ENCODE measurements around the gene MAP3K9.

MAP3K9 gene

DNA sequence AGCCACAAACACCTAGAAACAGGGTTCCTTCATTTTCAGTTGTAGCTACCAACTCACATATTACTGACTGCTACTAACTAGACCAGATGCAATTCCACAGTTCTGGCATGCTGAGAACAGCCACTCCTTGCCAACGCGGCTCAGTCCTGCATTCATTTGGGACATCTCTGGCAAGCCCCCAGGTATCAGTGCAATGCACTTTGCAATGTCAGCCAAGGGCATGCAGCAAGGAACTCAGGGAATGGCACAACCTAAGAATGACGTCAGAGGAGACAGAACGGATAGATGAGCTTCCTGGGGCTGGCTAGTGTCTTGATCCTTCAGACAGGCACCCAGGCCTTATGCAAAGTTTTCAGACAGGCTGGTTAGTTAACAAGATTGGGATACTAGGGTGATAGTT is 29.6 kb downstream of the MAP3K9 start:
- TF ChIP-seq, protein P1, sequence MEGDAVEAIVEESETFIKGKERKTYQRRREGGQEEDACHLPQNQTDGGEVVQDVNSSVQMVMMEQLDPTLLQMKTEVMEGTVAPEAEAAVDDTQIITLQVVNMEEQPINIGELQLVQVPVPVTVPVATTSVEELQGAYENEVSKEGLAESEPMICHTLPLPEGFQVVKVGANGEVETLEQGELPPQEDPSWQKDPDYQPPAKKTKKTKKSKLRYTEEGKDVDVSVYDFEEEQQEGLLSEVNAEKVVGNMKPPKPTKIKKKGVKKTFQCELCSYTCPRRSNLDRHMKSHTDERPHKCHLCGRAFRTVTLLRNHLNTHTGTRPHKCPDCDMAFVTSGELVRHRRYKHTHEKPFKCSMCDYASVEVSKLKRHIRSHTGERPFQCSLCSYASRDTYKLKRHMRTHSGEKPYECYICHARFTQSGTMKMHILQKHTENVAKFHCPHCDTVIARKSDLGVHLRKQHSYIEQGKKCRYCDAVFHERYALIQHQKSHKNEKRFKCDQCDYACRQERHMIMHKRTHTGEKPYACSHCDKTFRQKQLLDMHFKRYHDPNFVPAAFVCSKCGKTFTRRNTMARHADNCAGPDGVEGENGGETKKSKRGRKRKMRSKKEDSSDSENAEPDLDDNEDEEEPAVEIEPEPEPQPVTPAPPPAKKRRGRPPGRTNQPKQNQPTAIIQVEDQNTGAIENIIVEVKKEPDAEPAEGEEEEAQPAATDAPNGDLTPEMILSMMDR (conservative IDR thresholded peaks at IDR 0.05; ENCODE audit: control insufficient read depth, insufficient read depth, low read depth, low read length), result no peak
- no peak overlapping the region for H3K4me3 ChIP-seq (ENCODE audit: control insufficient read depth, low read depth, low read length)
- DNase-seq (ENCODE audit: low read depth), result no peak

DNA sequence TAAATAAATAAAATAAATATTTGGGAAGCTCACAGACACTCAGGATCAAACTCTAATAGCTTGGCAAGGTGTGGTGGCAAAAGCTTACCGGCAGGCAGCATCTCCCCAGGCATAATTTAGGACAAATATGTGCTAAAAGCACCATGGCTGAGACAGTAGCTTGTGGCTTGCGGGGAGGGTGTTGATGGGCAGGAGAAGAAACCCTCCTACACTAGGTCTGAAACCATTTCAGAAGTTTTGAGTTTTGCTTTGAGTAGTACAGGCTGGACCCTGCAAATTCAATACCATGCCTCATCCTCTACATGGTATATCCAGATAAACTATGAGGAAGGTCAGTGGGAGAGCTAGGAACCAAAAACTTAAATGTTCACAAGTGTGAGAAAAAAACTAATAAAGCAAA is 33.1 kb downstream of the MAP3K9 start:
- DNase-seq (ENCODE audit: low read depth), result no peak
- H3K4me3 ChIP-seq (ENCODE audit: control insufficient read depth, low read depth, low read length), result no peak overlapping the region
- TF ChIP-seq, protein P1 (conservative IDR thresholded peaks at IDR 0.05; ENCODE audit: control insufficient read depth, insufficient read depth, low read depth, low read length), result no peak

DNA sequence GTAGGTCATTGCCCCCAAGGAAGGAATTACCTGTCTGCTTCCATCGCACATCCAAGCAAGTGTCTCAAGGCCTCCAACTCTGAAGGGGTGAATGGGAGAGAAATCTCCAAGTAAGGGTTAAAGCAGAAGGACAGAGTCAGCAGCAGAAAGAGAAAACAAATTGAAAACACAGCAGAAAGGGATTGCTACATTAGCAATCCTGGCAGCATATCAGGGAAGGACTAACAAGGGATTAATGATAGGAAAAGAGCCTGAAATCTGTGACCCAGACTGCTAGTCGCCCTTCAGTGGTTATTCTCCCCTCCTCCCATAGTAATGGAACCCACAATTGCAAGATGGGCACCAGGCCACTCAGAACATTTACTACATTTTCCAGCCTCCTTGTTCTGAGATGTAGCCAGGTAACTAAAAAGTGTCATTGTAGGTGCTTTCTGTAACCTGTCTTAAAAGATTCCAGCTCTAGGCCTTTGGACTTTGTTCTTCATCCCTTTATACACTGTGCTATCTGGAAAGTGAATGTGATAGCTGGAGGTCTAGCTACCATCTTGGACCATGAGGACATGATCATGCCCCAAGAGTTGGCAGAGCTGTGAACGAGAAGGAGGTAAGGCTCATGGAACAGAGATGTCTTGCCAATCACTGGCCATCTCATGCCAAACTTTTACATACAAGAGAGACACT is 36.0 kb downstream of the MAP3K9 start:
- no peak for DNase-seq (ENCODE audit: low read depth)
- H3K4me3 ChIP-seq (ENCODE audit: control insufficient read depth, low read depth, low read length), result no peak overlapping the region
- TF ChIP-seq, protein P1 (conservative IDR thresholded peaks at IDR 0.05; ENCODE audit: control insufficient read depth, insufficient read depth, low read depth, low read length), result no peak

DNA sequence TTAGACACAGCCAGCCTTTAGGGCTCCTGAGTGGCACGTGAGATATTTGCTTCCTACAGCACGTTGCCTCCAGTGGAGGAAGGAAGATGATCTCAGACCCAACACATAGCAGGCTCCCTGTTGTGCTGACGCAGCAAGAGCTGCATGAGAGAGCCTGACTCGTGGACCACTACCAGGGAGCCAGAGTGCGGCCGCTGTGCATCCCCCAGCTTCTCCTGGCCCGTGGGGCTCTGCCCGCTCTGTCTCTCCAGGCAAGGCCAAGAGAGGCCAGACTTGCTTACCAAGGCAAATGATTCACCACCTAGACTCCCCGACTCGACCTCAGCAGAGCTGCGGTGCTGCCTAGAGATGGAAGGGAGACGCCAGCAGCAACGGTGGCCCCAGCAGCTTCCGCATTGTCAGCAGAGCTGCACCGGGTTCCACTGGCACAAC is 37.5 kb downstream of the MAP3K9 start:
- H3K4me3 ChIP-seq (ENCODE audit: control insufficient read depth, low read depth, low read length), result no peak overlapping the region
- DNase-seq (ENCODE audit: low read depth), result no peak
- TF ChIP-seq, protein P1 (conservative IDR thresholded peaks at IDR 0.05; ENCODE audit: control insufficient read depth, insufficient read depth, low read depth, low read length), result no peak

DNA sequence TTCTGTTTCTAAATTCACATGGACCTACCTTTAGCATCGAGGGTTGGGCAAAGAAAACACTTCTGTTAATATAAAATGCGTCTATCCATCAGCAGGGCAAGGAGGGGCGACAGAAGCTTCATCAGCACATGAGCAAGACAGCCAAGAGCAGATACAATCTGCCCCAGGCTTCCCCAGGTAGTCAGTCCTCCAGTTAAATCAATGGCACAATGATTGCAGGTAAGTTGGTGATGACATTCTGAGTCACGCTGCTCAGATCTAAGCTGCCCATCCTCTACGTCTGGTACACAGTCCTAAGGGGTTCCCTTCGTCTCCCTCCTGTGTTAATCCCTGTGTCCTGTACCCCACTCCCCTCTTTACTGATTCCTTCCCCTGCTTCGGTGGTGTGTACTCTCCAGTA is 38.8 kb downstream of the MAP3K9 start:
- TF ChIP-seq, protein P1 (conservative IDR thresholded peaks at IDR 0.05; ENCODE audit: control insufficient read depth, insufficient read depth, low read depth, low read length), result no peak
- DNase-seq (ENCODE audit: low read depth), result no peak
- no peak overlapping the region for H3K4me3 ChIP-seq (ENCODE audit: control insufficient read depth, low read depth, low read length)

DNA sequence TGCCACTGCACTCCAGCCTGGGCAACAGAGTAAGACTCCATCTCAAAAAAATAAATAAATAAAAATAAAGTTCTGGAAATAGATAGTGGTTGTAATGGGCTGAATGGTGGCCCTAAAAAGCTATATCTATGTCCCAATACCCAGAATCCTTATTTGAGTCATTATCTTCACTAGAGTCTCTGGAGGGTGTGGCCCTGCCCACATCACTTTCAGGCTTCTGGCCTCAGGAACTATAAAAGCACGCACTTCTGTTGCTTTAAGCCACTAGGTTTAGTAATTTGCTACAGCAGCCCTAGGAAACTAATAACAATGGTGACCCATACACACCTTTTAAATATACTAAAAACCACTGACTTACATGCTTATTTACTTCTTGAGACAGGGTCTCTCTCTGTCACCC is 49.9 kb downstream of the MAP3K9 start:
- no peak for DNase-seq (ENCODE audit: low read depth)
- TF ChIP-seq, protein P1 (conservative IDR thresholded peaks at IDR 0.05; ENCODE audit: control insufficient read depth, insufficient read depth, low read depth, low read length), result no peak
- H3K4me3 ChIP-seq (ENCODE audit: control insufficient read depth, low read depth, low read length), result no peak overlapping the region

DNA sequence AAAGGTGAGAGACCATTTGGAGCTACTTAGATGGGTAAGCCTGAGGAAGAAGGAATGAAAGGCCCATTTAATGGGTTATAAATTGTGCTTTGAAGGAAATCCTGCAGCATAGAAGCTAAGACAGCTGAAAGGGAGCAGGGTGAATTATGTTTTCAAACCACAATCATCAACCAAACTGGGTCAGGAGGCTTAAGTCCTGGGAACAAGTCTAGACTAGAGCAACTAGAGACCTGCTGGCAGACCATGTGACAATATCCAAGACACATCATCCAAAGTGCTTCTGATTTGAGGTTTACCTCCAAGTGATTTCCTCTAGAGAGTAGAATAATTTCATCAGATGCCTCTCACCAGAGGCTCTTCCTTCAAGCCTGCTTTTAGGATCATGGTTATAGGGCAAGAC is 53.7 kb downstream of the MAP3K9 start:
- no peak for DNase-seq (ENCODE audit: low read depth)
- H3K4me3 ChIP-seq (ENCODE audit: control insufficient read depth, low read depth, low read length), result no peak overlapping the region
- TF ChIP-seq, protein P1 (conservative IDR thresholded peaks at IDR 0.05; ENCODE audit: control insufficient read depth, insufficient read depth, low read depth, low read length), result no peak

Data from fibroblast of mammary gland (primary cell).